Measurements from ENCODE around the gene ZCCHC7.

ZCCHC7 gene

DNA sequence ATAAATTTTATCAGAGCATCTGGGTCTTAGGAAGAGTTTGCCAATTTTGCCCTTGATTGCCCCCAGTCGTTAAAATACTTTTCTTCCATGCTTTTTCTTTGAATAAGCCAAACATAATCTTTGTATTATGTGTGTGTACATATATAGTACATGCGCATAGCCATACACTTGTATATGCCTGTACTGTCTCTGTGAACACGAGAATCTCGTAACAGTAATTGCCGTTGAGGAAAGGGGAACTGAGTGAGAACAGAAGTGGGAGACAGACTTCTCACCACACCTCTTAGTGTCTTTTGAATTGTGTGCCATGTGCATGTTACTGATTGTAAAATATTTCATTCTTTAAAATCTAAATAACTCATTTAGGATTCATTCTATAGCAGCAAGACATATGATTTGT, 222.5 kb downstream of the ZCCHC7 start:
- DNase-seq: no peak

- DNase-seq: no peak
Measured at GRCh38 chr9:37343724-37344123, 223.3 kb downstream of the ZCCHC7 start.

DNA sequence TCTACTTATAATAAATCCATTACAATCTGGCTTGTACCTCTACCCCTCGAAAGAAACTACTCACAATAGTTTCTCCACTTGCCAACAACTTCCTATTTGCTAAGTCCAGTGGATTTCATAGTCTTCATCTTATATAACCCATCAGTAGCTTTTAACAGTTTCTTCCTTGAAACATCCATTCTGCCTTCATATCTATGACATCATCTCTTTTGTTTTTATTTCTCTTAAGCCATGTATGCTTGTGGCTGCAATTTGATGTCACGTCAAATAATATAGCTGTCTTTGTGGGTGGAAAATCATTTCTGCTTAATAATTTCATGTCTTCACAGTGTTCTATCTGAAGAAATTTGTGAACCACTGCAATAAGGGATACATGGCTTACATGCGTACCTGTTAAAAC, 224.7 kb downstream of the ZCCHC7 start:
- no peak for DNase-seq

GRCh38 chr9:37348917-37349316, 228.5 kb downstream of the ZCCHC7 start:
- DNase-seq: no peak

GRCh38 chr9:37350486-37351190, 230.3 kb downstream of the ZCCHC7 start:
- no peak for DNase-seq

- no peak for DNase-seq
Measured at GRCh38 chr9:37353791-37354190, 233.4 kb downstream of the ZCCHC7 start.

GRCh38 chr9:37362430-37362829, 242.1 kb downstream of the ZCCHC7 start:
- no peak for DNase-seq

DNA sequence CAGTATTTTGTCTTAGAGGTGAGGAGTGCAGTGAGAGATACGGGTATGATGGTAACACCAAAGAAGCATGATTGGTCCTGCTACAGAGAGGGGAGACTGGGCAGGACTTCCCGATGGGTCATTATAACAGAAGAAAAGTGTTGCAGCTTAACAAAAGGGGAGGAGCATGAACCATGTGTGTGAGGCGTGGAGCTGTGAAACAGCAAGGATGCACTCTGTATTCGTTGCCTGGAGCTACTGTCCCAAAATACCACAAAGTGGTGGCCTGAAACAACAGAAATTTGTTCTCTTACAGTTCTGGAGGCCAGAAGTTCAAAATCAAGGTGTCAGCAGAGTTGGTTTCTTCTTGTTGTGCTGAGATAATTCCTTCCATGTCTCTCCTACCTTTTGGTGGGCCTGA, 242.8 kb downstream of the ZCCHC7 start:
- DNase-seq: no peak

GRCh38 chr9:37364136-37364535, 243.8 kb downstream of the ZCCHC7 start:
- DNase-seq: no peak

DNA sequence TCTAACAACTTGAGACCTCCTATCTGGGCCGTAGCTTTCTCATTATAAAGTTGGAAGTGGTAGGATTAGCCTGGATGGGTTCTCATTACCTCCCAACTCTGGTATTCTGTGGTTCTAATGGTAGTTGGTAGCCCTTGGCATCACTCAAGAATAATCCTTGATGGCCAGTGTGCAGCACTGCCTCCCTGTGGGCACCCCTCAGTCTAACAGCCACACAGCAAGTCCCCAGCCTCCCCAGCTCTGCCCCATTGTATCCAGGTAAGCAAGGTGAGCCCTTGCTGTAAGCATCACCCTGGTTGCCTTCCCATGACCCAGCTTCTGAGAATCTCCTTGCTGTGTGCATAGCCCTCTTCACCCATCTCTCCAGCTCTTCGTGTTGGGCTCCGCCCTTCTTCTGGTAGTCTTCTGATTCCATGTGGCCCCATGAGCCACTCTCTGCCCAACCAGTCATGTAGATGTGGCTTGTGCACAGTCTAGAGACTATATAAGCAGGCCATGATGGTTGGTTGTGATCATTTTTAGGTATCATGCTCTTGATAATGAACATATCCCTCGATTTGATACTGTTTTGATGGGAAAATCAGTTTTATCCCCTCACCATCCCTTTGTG, 244.5 kb downstream of the ZCCHC7 start:
- no peak for DNase-seq

GRCh38 chr9:37369671-37370070, 249.3 kb downstream of the ZCCHC7 start:
- DNase-seq: no peak

DNA sequence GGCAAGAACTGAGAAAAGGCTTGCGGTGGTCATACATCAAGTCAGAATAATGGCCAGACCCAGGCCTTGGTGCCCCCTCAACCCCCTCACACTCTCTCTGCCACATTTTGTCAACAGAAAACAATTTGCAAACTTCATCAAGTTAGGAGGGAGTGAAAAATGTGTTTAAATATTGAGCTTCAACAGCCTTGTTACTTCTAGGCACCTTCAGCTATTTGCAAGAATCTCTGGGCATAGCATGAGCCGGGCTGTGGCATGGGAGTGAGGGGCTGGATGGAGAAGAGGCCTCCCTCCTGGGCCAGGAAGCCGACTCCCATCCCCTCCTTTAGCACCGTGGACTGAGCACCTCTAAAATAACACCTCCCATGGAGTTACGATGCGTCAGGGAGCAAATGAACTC, 249.9 kb downstream of the ZCCHC7 start:
- DNase-seq: no peak

GRCh38 chr9:37370968-37371563, 250.7 kb downstream of the ZCCHC7 start:
- DNase-seq: no peak

DNA sequence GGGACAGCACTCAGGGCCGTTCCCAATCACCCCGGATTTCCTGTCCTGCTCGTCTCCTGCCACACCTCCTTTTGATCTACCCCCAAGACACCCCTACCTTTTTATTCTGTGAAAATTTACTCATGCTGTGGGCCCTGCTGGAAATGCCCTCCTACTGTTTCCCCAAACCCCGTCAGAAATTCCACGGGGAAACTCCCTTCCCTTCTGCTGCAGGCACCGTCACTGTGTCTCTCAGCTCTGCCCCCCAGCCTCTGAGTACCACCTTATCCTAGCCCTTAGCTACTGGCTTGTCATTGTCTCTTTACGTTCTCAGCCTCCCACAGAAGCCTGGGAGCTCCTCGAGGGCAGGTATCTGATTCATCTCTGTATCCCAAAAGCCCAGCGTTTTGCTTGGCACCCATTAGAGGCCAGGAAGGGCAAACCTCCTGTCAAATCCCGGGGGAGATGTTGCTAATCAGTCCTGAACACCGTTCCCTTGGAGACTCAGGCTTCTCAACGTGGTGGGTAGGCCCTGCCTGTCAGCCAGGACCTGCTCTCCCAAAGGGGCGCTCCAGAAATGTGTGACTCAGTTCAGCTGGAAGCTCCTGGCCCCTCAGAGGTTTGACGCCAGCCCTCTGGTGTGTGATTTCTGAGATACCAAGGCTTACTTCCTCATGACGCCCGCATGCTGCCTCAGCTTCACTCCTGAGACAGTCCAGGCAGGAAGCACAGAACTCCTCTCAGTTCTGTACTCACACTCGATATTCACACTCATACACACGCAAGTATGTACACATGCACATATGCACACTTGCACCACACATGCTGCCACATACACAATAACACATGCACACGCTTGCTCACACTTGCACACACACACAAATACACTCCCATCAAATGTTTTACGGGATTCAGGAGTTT, 251.4 kb downstream of the ZCCHC7 start:
- no peak for DNase-seq

DNA sequence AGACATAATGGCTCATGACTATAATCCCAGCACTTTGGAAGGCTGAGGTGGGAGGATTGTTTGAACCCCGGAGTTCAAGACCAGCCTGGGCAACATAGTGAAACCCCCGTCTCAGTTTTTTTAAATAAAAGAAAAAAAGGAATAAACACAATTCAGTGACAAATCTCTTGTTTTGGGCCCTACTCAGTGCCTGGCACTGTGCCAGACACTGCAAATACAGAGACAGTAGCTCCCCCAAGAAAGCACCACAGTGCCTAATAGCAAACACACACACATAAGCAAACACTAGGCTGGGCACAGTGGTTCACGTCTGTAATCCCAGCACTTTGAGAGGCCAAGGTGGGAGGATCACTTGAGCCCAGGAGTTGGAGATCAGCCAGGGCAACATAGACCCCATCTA, 252.5 kb downstream of the ZCCHC7 start:
- DNase-seq: no peak

GRCh38 chr9:37373621-37374020, 253.2 kb downstream of the ZCCHC7 start:
- no peak for DNase-seq

DNA sequence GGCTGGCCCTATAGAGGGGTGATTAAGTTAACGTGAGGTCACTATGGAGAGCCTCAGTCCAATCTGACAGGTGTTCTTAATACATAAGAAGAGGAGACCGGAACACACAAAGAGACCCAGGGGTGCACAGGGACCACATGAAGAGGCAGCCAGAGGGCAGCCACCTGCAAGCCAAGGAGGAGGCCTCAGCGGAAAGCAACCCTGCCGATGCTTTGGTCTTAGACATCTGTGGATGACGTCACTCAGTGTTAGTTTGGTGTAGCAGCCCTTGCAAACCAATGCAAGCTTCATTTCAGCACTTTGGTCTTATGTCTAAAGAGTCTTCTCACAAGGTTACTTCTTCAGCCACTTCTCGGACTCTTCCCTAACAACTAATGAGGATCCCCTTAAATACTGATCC, 254.5 kb downstream of the ZCCHC7 start:
- DNase-seq: no peak

DNA sequence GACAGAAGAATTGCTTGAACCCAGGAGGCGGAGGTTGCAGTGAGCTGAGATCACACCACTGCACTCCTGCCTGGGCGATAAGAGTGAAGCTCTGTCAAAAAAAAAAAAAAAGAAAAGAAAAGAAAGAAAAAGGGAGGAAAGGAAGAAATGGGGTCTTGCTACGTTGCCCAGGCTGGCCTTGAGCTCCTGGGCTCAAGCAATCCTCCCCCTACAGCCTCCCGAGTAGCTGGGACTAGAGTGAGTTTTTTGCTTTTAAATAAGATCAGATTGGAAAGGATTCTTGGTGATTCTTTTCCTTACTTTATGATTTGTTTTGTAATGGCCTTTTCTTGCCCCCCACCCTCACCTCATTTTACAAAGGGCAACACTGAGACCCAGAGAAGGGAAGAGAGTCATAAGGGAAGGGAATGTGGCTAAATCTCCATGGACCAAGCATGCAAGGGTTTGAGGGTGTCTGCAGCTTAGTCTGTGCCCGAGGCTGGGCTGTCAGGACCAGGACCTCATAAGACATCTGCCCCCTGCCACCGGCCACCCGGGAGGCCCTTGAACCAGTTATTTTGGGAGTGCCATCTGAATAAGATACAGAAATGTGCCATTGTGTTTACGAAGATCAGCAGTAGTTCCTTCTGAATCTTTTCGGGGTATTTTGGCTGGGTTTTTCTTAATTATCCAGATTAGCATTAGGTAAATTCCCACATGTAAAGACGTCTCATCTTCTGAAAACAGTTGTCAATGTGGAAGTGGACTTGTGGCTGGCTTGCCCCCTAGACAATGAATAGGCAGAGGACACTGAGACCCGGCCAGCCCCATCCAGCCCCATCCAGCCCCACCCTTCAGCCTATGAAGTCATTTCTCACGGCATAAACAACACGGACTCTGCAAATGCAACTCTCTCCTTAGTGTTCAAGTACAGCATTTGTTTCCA, 257.6 kb downstream of the ZCCHC7 start:
- DNase-seq: no peak

DNA sequence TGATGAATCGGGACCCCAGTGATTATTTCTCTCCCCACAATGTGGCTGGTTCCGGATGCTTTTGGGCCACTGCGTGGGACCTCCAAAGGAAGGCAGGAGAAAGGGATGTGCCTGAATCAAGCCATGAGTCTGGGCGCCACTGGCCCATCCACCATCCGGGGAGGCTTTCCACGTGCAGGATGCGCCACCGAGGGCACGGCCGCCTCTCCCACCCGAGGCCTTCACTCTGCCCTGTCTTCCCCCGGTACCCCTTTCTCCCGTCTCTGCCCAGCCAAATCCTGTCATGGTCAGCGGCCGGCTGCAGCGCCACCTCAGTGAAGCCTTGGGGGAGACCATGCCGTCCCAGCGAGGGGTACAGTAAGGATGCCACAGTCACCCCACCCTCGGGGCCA, 258.2 kb downstream of the ZCCHC7 start:
- no peak for DNase-seq

- DNase-seq: no peak
Measured at GRCh38 chr9:37379835-37380234, 259.5 kb downstream of the ZCCHC7 start.

DNA sequence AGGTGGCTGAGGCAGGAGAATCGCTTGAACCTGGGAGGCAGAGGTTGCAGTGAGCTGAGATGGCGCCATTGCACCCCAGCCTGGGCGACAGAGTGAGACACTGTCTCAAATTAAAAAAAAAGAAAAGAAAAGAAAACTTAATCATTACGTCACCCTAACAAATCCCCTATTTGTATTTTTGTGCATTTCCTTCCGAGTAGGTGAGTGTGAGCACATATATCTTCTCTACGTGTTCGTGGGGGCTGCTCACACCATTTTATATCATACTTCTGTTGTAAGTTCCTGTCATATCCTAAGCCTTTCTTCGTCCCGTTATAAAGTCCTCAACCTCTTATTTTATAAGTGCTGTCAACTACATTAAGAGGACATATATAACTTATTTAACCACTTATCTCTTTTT, 260.2 kb downstream of the ZCCHC7 start:
- no peak for DNase-seq

DNA sequence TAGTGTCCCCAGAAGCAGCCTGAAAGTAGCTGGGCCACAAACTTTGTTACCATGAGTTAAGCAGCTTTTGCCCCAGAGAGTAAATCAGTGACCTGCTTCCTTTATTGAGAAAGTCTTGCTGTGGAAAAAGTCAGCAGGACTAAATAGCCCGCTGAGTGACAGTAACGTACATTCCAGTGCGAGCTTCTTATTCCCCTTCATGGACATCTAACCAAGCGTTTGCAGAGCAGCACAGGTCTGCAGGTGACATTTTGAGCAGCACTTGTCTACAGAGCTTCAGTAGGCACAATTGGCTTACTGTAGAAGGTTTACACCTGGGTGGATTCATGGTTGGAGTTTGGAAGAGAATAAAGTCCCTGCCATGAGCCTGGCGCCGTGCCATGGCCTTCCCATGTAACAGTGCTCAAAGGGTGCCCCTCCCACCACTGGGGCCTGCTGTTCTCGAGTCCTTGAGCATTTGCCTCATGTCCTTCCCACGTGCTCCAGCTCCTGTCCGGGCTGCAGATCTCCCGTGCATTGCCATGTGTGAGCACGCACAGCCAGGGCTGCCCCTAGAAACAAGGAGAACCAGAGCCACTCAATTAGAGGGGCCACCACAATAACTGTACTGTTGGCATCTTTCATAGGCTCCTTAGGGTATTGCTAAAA, 260.8 kb downstream of the ZCCHC7 start:
- DNase-seq: no peak

Measured in activated naive CD4-positive, alpha-beta T cell (primary cell).